HG02763 (cell line): Measurements from ENCODE around the gene CHAF1A.

Source experiments
- ATAC-seq: cut with Tn5 transposase; IDR thresholded peaks from one replicate; pipeline ENCODE4 v1.9.1; 2021; ENCODE audit warnings: mild to moderate bottlenecking, moderate library complexity; ENCODE audit not compliant: unreplicated experiment

Gene CHAF1A

DNA sequence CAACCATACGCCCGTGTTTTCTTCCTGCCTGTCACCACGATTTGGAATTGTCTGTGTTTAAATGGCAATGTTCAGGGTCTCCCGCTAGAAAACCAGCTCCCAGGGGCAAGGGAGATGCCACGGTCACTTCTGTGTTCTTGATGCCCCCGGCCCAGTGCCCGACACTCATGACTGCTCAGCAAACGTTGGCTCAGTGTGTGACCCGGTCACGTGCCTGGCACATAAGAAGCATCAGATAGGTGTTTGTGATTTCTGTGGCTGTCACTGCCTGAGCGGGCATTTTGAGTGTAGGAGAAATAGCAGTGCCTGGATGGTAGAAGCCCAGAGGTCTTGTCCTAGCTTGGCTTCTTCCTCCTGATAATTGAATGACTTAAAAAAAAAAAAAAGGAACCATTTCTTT lies 85.1 kb downstream of the CHAF1A start:
- no peak for ATAC-seq

DNA sequence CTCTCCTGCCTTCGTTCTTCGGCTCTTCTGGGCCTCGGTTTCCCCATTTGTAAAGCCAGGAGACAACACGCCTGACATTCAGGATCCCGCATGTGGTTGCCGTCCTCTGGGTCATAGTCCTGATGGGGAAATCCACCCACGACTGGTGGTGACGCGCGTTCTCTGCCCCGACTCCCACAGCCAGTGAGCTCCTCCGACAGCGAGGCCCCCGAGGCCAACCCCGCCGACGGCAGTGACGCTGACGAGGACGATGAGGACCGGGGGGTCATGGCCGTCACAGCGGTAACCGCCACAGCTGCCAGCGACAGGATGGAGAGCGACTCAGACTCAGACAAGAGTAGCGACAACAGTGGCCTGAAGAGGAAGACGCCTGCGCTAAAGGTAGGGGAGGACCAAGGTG lies 86.1 kb downstream of the CHAF1A start:
- ATAC-seq = no peak

DNA sequence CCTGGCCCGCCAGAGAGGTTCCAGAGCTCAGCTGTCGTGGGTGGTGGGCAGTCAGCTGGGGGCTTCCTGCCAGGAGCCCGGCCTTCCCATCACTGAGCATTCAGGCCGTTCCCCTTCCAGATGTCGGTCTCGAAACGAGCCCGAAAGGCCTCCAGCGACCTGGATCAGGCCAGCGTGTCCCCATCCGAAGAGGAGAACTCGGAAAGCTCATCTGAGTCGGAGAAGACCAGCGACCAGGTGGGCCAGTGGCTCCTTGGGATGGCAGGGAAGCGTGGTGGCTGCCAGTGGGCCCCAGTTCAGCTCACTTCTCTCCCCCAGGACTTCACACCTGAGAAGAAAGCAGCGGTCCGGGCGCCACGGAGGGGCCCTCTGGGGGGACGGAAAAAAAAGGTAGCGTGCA lies 89.0 kb downstream of the CHAF1A start:
- no peak for ATAC-seq

DNA sequence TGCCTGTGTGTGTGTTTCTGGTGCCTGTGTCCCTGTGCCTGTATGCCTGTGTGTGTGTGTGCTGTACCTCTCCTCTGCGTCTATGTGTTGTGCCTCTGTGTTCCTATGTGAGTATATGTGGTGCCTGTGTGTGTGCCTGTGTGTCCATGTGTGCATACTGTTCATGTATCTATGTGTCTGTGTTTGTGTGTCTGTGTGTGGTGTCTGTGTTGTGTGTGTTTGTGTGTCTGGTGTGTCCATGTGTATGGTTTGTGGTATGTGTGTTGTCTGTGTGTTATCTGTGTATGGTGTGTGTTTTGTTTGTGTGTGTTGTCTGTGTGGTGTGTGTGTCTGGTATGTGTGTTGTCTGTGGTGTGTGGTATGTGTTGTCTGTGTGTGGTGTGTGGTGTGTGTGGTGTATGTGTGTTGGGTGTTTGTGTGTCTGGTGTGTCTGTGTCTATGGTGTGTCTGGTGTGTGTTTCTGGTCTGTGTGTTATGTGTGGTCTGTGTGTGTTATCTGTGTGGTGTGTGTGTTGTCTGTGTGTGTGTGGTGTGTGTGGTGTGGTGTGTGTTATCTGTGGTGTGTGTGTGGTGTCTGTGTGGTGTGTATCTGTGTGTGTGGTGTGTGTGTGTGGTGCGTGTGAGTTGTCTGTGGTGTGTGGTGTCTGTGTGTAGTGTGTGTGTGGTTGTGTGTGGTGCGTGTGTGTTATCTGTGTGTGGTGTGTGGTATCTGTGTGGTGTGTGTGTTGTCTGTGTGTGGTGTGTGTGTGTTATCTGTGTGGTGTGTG lies 90.1 kb downstream of the CHAF1A start:
- no peak for ATAC-seq
